ENCODE results near the gene RRP15. TPM values are rescaled to one million over a fixed set of nuclear protein-coding genes. Genes with fewer than 3 reads are reported as not detected.

The RRP15 gene
- total and polyA plus RNA-seq, 2 experiments from 2014 or later: 19.8 to 86.5 TPM

- Histone ChIP-seq H3K79me2 (replicated peaks; ENCODE audit: insufficient read depth) (peaks cover 86% of the 10 kb centered on the region), H3F3A (replicated peaks; ENCODE audit: low read depth) (no peaks in the 10 kb centered on the region; the same call in 1 of the 2 replicates), H3K4me2 (peak overlapping the region; percentile 8; the same call in 1 of the 2 replicates), H2AFZ (no peak overlapping the region), H3K4me1 (ENCODE audit: insufficient read depth) (peaks cover 94% of the 10 kb centered on the region), H4K20me1 (replicated peaks; ENCODE audit: insufficient read depth) (no peaks in the 10 kb centered on the region), H3K36me3 (ENCODE audit: insufficient read depth) (no peaks in the 10 kb centered on the region), H3K4me3 (no peak overlapping the region), H3K27me3 (ENCODE audit: insufficient read depth) (no peaks in the 10 kb centered on the region), H3K9me2 (ENCODE audit: insufficient read depth) (no peaks in the 10 kb centered on the region), H3K27ac (ENCODE audit: low read depth) (peak overlapping the region; percentile 93)
- peak overlapping the region; percentile 93 for H3K27ac Mint-ChIP-seq
- peaks cover 84% of the 10 kb centered on the region for H3K4me1 Mint-ChIP-seq
- H3K9me3 Mint-ChIP-seq: no peaks in the 10 kb centered on the region
- DNase-seq (ENCODE audit: low spot score) (peak; percentile 46), ATAC-seq (no peak; the same call in 2 of the 3 replicates)
- H3K27me3 Mint-ChIP-seq (ENCODE audit: insufficient read depth, low read depth, poor library complexity): no peaks in the 10 kb centered on the region
- H3K36me3 Mint-ChIP-seq (ENCODE audit: low read depth): peaks cover 13% of the 10 kb centered on the region; the same call in 2 of the 3 replicates
- no peak overlapping the region for H3K4me3 Mint-ChIP-seq
- TF ChIP-seq ETS1 (IDR thresholded peaks at IDR 0.05) (no peak), CTCF (conservative IDR thresholded peaks at IDR 0.05; ENCODE audit: low read depth in 2 of 2) (peak; percentile 55 to 64), EZH2 (IDR thresholded peaks at IDR 0.05; ENCODE audit: low read depth, unreplicated experiment) (no peak), POLR2AphosphoS5 (IDR thresholded peaks at IDR 0.05; ENCODE audit: low read depth) (no peak)
- TF ChIP-seq, protein P1, sequence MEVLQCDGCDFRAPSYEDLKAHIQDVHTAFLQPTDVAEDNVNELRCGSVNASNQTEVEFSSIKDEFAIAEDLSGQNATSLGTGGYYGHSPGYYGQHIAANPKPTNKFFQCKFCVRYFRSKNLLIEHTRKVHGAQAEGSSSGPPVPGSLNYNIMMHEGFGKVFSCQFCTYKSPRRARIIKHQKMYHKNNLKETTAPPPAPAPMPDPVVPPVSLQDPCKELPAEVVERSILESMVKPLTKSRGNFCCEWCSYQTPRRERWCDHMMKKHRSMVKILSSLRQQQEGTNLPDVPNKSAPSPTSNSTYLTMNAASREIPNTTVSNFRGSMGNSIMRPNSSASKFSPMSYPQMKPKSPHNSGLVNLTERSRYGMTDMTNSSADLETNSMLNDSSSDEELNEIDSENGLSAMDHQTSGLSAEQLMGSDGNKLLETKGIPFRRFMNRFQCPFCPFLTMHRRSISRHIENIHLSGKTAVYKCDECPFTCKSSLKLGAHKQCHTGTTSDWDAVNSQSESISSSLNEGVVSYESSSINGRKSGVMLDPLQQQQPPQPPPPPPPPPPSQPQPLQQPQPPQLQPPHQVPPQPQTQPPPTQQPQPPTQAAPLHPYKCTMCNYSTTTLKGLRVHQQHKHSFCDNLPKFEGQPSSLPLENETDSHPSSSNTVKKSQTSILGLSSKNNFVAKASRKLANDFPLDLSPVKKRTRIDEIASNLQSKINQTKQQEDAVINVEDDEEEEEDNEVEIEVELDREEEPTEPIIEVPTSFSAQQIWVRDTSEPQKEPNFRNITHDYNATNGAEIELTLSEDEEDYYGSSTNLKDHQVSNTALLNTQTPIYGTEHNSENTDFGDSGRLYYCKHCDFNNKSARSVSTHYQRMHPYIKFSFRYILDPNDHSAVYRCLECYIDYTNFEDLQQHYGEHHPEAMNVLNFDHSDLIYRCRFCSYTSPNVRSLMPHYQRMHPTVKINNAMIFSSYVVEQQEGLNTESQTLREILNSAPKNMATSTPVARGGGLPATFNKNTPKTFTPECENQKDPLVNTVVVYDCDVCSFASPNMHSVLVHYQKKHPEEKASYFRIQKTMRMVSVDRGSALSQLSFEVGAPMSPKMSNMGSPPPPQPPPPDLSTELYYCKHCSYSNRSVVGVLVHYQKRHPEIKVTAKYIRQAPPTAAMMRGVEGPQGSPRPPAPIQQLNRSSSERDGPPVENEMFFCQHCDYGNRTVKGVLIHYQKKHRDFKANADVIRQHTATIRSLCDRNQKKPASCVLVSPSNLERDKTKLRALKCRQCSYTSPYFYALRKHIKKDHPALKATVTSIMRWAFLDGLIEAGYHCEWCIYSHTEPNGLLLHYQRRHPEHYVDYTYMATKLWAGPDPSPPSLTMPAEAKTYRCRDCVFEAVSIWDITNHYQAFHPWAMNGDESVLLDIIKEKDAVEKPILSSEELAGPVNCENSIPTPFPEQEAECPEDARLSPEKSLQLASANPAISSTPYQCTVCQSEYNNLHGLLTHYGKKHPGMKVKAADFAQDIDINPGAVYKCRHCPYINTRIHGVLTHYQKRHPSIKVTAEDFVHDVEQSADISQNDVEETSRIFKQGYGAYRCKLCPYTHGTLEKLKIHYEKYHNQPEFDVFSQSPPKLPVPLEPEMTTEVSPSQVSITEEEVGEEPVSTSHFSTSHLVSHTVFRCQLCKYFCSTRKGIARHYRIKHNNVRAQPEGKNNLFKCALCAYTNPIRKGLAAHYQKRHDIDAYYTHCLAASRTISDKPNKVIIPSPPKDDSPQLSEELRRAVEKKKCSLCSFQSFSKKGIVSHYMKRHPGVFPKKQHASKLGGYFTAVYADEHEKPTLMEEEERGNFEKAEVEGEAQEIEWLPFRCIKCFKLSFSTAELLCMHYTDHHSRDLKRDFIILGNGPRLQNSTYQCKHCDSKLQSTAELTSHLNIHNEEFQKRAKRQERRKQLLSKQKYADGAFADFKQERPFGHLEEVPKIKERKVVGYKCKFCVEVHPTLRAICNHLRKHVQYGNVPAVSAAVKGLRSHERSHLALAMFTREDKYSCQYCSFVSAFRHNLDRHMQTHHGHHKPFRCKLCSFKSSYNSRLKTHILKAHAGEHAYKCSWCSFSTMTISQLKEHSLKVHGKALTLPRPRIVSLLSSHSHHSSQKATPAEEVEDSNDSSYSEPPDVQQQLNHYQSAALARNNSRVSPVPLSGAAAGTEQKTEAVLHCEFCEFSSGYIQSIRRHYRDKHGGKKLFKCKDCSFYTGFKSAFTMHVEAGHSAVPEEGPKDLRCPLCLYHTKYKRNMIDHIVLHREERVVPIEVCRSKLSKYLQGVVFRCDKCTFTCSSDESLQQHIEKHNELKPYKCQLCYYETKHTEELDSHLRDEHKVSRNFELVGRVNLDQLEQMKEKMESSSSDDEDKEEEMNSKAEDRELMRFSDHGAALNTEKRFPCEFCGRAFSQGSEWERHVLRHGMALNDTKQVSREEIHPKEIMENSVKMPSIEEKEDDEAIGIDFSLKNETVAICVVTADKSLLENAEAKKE (CRISPR knock-in tag; IDR thresholded peaks at IDR 0.05): no peak
Observed at GRCh38 chr1:218299416-218299815, 14.3 kb downstream of the RRP15 start.
